NCI-H146 (cell line): ENCODE data around the gene CPLX3.
A peak's percentile ranks its signal among the peaks of the same experiment; 100 is the strongest.

Experiments
- DNase-seq: peaks from one replicate; lab custom pipeline; 2025; lab: John Stamatoyannopoulos, UW

Gene CPLX3

GRCh38 chr15:74802862-74803447 lies 23.5 kb upstream of the CPLX3 start:
- DNase-seq, result no peak

- DNase-seq, result no peak
These were observed 21.5 kb upstream of the CPLX3 start for GRCh38 chr15:74804935-74805334.

GRCh38 chr15:74807282-74807681 lies 19.1 kb upstream of the CPLX3 start:
- no peak for DNase-seq

GRCh38 chr15:74808078-74808839 lies 18.2 kb upstream of the CPLX3 start:
- DNase-seq, result no peak

GRCh38 chr15:74808840-74809229 lies 17.6 kb upstream of the CPLX3 start:
- DNase-seq, result no peak

GRCh38 chr15:74809242-74809641 lies 17.2 kb upstream of the CPLX3 start:
- DNase-seq, result no peak

- no peak for DNase-seq
These were observed 16.5 kb upstream of the CPLX3 start for GRCh38 chr15:74809956-74810355.

GRCh38 chr15:74812533-74812932 lies 13.9 kb upstream of the CPLX3 start, which contains the start of gene LMAN1L:
Gene LMAN1L, plus strand, starts transcription at chr15:74812835. Its CDS starts 20 bp downstream, at chr15:74812855.
- no peak for DNase-seq

- DNase-seq, result no peak
These were observed 11.1 kb upstream of the CPLX3 start for GRCh38 chr15:74815121-74815934.

GRCh38 chr15:74815961-74816360 lies 10.5 kb upstream of the CPLX3 start:
- DNase-seq, result no peak

- DNase-seq, result peak; percentile 56
These were observed 9.6 kb upstream of the CPLX3 start for GRCh38 chr15:74816624-74817369.

- peak; percentile 56 for DNase-seq
These were observed 9.1 kb upstream of the CPLX3 start for GRCh38 chr15:74817370-74817737.

- no peak for DNase-seq
These were observed 6.4 kb upstream of the CPLX3 start for GRCh38 chr15:74820056-74820455.

- peak; percentile 86 for DNase-seq
These were observed 5.2 kb upstream of the CPLX3 start for GRCh38 chr15:74821091-74821789.

GRCh38 chr15:74821790-74822158 lies 4.7 kb upstream of the CPLX3 start:
- no peak for DNase-seq

GRCh38 chr15:74822233-74822632 lies 4.2 kb upstream of the CPLX3 start:
- no peak for DNase-seq

- no peak for DNase-seq
These were observed 3.1 kb upstream of the CPLX3 start for GRCh38 chr15:74823324-74823723.

GRCh38 chr15:74824976-74825375 lies 1.5 kb upstream of the CPLX3 start:
- no peak for DNase-seq

GRCh38 chr15:74825866-74826265 lies 561 bp upstream of the CPLX3 start:
- DNase-seq, result no peak

GRCh38 chr15:74826921-74827320 lies 494 bp downstream of the CPLX3 start:
- no peak for DNase-seq

GRCh38 chr15:74827614-74828013 lies 1.2 kb downstream of the CPLX3 start:
- no peak for DNase-seq

GRCh38 chr15:74828835-74829234 lies 2.4 kb downstream of the CPLX3 start:
- no peak for DNase-seq
